Upper lobe of left lung (tissue), 4 donors: ENCODE data around the gene RGS7BP.

Source experiments
- EP300 ChIP-seq, 4 donors: sonication (generic); formaldehyde crosslinking; IDR thresholded peaks; one replicate each; pipeline ENCODE4 v1.5.1; 2017; ENCODE audit warnings: antibody characterized with exemption in 4 of 4, control low read depth in 2 of 4
- POLR2A ChIP-seq, 4 donors: fragments of 450-650 bp; IDR thresholded peaks; one replicate each; pipeline ENCODE4 v1.5.1; 2016 to 2017; ENCODE audit warnings: antibody characterized with exemption in 4 of 4, mild to moderate bottlenecking in 2 of 4
- TF ChIP-seq, protein P1 (sequence below), 6 experiments: fragments of 450-650 bp in 4 of 6; fragments of 200-600 bp in 2 of 6; sonication (generic) in 2 of 6; IDR thresholded peaks; one replicate each; pipeline ENCODE4 v1.5.1; 2016 to 2019; ENCODE audit warnings: antibody characterized with exemption in 6 of 6

DNA sequence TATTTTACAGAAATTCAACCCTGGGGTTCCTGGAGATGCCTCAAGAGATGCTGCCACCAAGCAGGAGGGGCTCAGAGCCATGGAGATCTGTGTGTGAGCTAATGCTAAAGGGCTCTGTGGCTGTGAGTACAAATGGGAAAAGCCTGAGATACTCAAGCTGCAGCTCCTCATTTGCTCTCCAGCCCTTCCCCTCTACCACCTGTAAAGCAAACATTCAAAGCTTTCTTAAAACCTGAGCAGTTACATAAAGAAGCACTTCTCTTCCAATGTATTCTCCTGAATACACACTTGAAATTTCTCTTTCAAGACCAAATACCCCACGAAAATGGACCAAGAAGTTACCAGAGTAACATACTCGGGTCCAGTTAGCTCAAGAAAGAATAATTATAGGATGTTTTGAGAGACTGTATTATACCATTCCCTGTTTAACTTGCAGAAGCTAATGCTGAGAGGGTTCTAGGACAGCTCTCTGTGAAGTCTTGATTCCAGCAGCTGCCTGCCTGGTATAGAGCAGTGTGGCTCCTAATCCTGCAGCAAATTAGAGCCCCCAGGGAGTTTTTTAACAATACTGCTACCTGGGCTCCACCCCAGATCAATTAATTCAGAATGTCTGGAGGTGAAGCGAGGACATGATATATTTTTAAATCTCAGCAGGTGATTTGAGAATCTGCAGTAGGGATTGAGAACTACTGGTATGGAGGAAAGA lies 21.1 kb downstream of the RGS7BP start:
- TF ChIP-seq, protein P1, sequence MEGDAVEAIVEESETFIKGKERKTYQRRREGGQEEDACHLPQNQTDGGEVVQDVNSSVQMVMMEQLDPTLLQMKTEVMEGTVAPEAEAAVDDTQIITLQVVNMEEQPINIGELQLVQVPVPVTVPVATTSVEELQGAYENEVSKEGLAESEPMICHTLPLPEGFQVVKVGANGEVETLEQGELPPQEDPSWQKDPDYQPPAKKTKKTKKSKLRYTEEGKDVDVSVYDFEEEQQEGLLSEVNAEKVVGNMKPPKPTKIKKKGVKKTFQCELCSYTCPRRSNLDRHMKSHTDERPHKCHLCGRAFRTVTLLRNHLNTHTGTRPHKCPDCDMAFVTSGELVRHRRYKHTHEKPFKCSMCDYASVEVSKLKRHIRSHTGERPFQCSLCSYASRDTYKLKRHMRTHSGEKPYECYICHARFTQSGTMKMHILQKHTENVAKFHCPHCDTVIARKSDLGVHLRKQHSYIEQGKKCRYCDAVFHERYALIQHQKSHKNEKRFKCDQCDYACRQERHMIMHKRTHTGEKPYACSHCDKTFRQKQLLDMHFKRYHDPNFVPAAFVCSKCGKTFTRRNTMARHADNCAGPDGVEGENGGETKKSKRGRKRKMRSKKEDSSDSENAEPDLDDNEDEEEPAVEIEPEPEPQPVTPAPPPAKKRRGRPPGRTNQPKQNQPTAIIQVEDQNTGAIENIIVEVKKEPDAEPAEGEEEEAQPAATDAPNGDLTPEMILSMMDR (IDR thresholded peaks at IDR 0.05), result no peak
- TF ChIP-seq POLR2A (IDR thresholded peaks at IDR 0.05), result no peak
- TF ChIP-seq EP300 (IDR thresholded peaks at IDR 0.05), result no peak
